ENCODE measurements around the gene GGCT. TPM values are rescaled to one million over a fixed set of nuclear protein-coding genes. Genes with fewer than 3 reads are reported as not detected.

GGCT gene
- total and polyA plus RNA-seq, 2 of the 8 experiments (the other 6 are each of a cell fraction or from before 2014, with no cell fraction given), result 50.0 to 129 TPM

GRCh38 chr7:30479202-30480120 is 25.2 kb downstream of the GGCT start:
- Histone ChIP-seq H2BK15ac (ENCODE audit: low read length) (no peak overlapping the region), H3K9me3 (ENCODE audit: insufficient read depth in 2 of 2, low read depth in 1 of 2, low read length in 1 of 2) (no peaks in the 10 kb centered on the region), H3K9ac (replicated peaks in 1 of 4; ENCODE audit: extremely low read depth in 1 of 4, low read depth in 3 of 4, low read length in 3 of 4) (no peak overlapping the region), H3K27me3 (replicated peaks in 1 of 4; ENCODE audit: control insufficient read depth in 3 of 4, extremely low read depth in 1 of 4, insufficient read depth in 3 of 4, low read length in 3 of 4) (peaks cover 0 to 7% (median 3%) of the 10 kb centered on the region in 4 experiments; a peak in 4 of 7 replicates), H4K5ac (ENCODE audit: insufficient read length, low read depth, low read length) (no peak overlapping the region), H3K23me2 (ENCODE audit: low read depth, low read length) (peaks cover 11% of the 10 kb centered on the region; the same call in 1 of the 2 replicates), H4K20me1 (replicated peaks in 1 of 2; ENCODE audit: control insufficient read depth in 1 of 2, insufficient read depth in 2 of 2, low read length in 2 of 2) (no peaks in the 10 kb centered on the region), H3K56ac (replicated peaks; ENCODE audit: insufficient read length, low read depth, low read length) (no peak overlapping the region), H3K14ac (ENCODE audit: insufficient read length) (no peak overlapping the region), H3K18ac (ENCODE audit: extremely low read depth, low read length) (no peak overlapping the region), H3K36me3 (ENCODE audit: control insufficient read depth in 2 of 4, insufficient read depth in 4 of 4, low read length in 3 of 4) (no peaks in the 10 kb centered on the region), H2AFZ (ENCODE audit: low read length) (peak overlapping the region; percentile 74; the same call in 1 of the 2 replicates), H3K27ac (ENCODE audit: low read depth, low read length) (no peak overlapping the region), H3K4me1 (replicated peaks in 1 of 4; ENCODE audit: control insufficient read depth in 3 of 4, insufficient read depth in 4 of 4, low read length in 3 of 4) (peaks cover 2 to 5% (median 4%) of the 10 kb centered on the region in 4 experiments; a peak in 4 of 7 replicates), H3K79me2 (ENCODE audit: control insufficient read depth in 1 of 2, insufficient read depth in 2 of 2, low read length in 2 of 2) (no peaks in the 10 kb centered on the region), H4K91ac (replicated peaks; ENCODE audit: insufficient read length, low read length) (no peak overlapping the region), H2BK20ac (ENCODE audit: low read length) (no peak overlapping the region), H2AK5ac (ENCODE audit: low read depth, low read length) (no peak overlapping the region), H3K23ac (ENCODE audit: insufficient read length) (no peak overlapping the region), H3K4ac (replicated peaks; ENCODE audit: insufficient read length, low read depth, low read length) (no peak overlapping the region), H2BK5ac (ENCODE audit: low read depth, low read length) (no peak overlapping the region), H2BK120ac (replicated peaks; ENCODE audit: low read depth, low read length) (no peak overlapping the region), H3K4me2 (ENCODE audit: insufficient read depth in 1 of 2, low read depth in 2 of 2, low read length in 2 of 2) (peak overlapping the region; percentile 82 to 96), H3K79me1 (ENCODE audit: low read depth, low read length) (no peaks in the 10 kb centered on the region; the same call in 1 of the 2 replicates), H4K8ac (ENCODE audit: extremely low read depth, insufficient read depth, low read length) (no peak overlapping the region), H2BK12ac (ENCODE audit: low read depth, low read length) (no peak overlapping the region), H3K4me3 (ENCODE audit: extremely low read depth in 1 of 4, insufficient read depth in 2 of 4, low read depth in 3 of 4, low read length in 4 of 4) (peak overlapping the region in 3 of 4 experiments; percentile 57 to 83 (median 61); a peak in 5 of 8 replicates)
- FAIRE-seq (no peak), DNase-seq (ENCODE audit: low read depth in 1 of 2, low spot score in 2 of 2) (no peak)
- 81% methylated on average over 14 of the region's 14 CpGs; no CpG with 5 or more reads in 1 of the 2 experiments for WGBS, 2 experiments (ENCODE audit: extremely low coverage in 1 of 2, insufficient coverage in 1 of 2, insufficient read length in 1 of 2, insufficient replicate concordance in 2 of 2, low coverage in 1 of 2, low lambda C conversion rate in 2 of 2, missing lambda C conversion rate in 1 of 2)
- ChIA-PET CTCF (ENCODE audit: partially characterized antibody) (interaction anchor here (1.1 to 1.5 kb wide), 3 partner anchors 11 to 30 kb away, joined by 3 to 6 read pairs (median 3); no protein-coding TSS in a partner anchor), POLR2A (ENCODE audit: partially characterized antibody) (interaction anchor here (0.8 to 2.5 kb wide), 3 partner anchors 10 to 24 kb away, joined by 3 to 5 read pairs (median 5); no protein-coding TSS in a partner anchor)
- TF ChIP-seq EZH2 (IDR thresholded peaks at IDR 0.05; ENCODE audit: low read depth, low read length, severe bottlenecking) (no peak), EP300 (IDR thresholded peaks at IDR 0.05; ENCODE audit: borderline replicate concordance in 1 of 2, low read depth in 2 of 2, low read length in 2 of 2) (no peak), ATF3 (IDR thresholded peaks at IDR 0.05; ENCODE audit: insufficient read depth, low read depth, low read length) (no peak), ATF2 (IDR thresholded peaks at IDR 0.05; ENCODE audit: low read length) (no peak), CHD2 (IDR thresholded peaks at IDR 0.05; ENCODE audit: low read length) (no peak), RXRA (IDR thresholded peaks at IDR 0.05; ENCODE audit: insufficient read depth, low read depth, low read length) (no peak), TBP (IDR thresholded peaks at IDR 0.05; ENCODE audit: low read depth, low read length) (no peak)

Data from H1 (cell line).